ENCODE results near the gene MPHOSPH10. TPM values are rescaled to one million over a fixed set of nuclear protein-coding genes. Genes with fewer than 3 reads are reported as not detected.
"Not testable (repeated sequence)": the region's sequence is repeated elsewhere in the genome, so short reads cannot be mapped to it uniquely, and the experiment has no call there.

The MPHOSPH10 gene
- total RNA-seq, 4 donors from 2014 or later = 27.8 to 49.1 (median 32.8) TPM

DNA sequence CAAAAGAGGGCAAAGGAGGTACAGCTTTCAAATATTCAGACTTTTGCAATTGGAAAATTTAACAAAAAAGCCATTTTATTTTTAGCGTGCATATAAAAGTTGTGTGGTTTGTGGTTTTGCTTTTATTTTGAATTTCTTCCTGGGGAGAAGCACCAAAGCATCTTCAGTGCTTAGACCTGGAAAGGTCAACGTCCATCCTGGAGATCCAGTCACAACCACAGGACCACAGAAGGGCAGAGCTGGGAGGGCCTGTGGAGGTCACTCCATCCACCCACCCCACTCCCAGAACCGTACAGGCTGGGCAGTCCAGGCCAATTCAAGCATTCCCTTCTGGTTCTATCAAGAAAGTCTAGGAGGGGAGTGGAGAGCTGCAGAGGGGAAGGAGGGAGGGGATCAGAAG lies 43.8 kb downstream of the MPHOSPH10 start:
- Histone ChIP-seq H3K36me3 (no peaks in the 10 kb centered on the region), H3K9me3 (no peaks in the 10 kb centered on the region), H3K27ac (no peak overlapping the region), H3K27me3 (no peaks in the 10 kb centered on the region), H3K4me3 (no peak overlapping the region), H3K4me1 (no peaks in the 10 kb centered on the region)
- DNase-seq (no peak), ATAC-seq (no peak)
- in situ Hi-C loops (cut with MboI; ENCODE audit: low sequenced_read_pairs in 4 of 4) = no loop called here
- intact Hi-C loops (cut with DNase I; ENCODE audit: low total_unique reads) = no loop called here
- TF ChIP-seq, protein P1, sequence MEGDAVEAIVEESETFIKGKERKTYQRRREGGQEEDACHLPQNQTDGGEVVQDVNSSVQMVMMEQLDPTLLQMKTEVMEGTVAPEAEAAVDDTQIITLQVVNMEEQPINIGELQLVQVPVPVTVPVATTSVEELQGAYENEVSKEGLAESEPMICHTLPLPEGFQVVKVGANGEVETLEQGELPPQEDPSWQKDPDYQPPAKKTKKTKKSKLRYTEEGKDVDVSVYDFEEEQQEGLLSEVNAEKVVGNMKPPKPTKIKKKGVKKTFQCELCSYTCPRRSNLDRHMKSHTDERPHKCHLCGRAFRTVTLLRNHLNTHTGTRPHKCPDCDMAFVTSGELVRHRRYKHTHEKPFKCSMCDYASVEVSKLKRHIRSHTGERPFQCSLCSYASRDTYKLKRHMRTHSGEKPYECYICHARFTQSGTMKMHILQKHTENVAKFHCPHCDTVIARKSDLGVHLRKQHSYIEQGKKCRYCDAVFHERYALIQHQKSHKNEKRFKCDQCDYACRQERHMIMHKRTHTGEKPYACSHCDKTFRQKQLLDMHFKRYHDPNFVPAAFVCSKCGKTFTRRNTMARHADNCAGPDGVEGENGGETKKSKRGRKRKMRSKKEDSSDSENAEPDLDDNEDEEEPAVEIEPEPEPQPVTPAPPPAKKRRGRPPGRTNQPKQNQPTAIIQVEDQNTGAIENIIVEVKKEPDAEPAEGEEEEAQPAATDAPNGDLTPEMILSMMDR (IDR thresholded peaks at IDR 0.05 in 4 of 5, conservative IDR thresholded peaks at IDR 0.05 in 1 of 5) = no peak
- no peak for TF ChIP-seq POLR2A (IDR thresholded peaks at IDR 0.05)

DNA sequence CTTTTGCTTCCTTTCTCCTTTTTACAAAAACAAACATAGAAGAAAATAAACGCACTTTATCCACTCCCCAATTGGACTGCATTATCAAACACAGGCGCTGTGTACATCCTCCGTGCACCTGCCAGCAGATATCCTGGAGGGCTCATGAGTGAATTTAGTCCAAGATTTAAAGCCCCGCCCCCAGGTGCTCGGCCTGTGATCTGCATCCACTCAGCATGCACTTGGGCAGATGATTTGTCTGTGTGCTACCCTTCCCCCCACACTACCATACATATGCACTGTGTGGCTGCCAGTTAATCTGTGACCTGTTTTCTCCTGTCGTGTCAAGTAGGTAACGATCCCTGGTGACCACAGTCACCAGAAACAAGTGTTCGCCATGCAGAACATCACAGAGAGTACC lies 48.4 kb downstream of the MPHOSPH10 start:
- H3K4me3 ChIP-seq; in situ Hi-C loops (cut with MboI; ENCODE audit: low sequenced_read_pairs in 4 of 4); H3K27me3 ChIP-seq; intact Hi-C loops (cut with DNase I; ENCODE audit: low total_unique reads); ATAC-seq; H3K9me3 ChIP-seq; DNase-seq; H3K36me3 ChIP-seq; H3K4me1 ChIP-seq; H3K27ac ChIP-seq: not testable (repeated sequence)

DNA sequence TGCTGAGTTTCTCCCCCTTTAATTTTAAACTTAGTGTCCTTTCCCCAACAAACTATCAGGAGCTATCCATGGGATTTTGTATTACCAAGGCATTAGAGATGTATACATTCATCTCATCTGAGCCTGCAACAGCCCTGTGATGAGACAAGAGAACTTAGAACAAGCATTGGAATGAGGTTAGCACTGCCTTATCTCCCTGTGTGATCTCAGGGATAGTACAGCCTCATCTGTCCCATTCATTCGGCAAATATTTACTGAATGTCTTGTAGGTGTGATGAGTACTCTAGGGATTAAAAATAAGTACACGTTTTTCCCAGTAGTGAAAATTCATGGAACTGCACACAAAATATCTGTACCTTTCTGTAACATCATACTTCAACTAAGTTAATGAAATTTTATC lies 50.9 kb downstream of the MPHOSPH10 start:
- Histone ChIP-seq H3K4me3 (no peak overlapping the region), H3K36me3 (no peaks in the 10 kb centered on the region), H3K27me3 (no peaks in the 10 kb centered on the region), H3K27ac (no peak overlapping the region), H3K9me3 (no peaks in the 10 kb centered on the region), H3K4me1 (no peaks in the 10 kb centered on the region)
- ATAC-seq = no peak
- intact Hi-C loops (cut with DNase I; ENCODE audit: low total_unique reads) = no loop called here
- DNase-seq = no peak
- in situ Hi-C loops (cut with MboI; ENCODE audit: low sequenced_read_pairs in 4 of 4) = no loop called here
- no peak for TF ChIP-seq POLR2A (IDR thresholded peaks at IDR 0.05)
- TF ChIP-seq, protein P1 (IDR thresholded peaks at IDR 0.05 in 4 of 5, conservative IDR thresholded peaks at IDR 0.05 in 1 of 5) = no peak

DNA sequence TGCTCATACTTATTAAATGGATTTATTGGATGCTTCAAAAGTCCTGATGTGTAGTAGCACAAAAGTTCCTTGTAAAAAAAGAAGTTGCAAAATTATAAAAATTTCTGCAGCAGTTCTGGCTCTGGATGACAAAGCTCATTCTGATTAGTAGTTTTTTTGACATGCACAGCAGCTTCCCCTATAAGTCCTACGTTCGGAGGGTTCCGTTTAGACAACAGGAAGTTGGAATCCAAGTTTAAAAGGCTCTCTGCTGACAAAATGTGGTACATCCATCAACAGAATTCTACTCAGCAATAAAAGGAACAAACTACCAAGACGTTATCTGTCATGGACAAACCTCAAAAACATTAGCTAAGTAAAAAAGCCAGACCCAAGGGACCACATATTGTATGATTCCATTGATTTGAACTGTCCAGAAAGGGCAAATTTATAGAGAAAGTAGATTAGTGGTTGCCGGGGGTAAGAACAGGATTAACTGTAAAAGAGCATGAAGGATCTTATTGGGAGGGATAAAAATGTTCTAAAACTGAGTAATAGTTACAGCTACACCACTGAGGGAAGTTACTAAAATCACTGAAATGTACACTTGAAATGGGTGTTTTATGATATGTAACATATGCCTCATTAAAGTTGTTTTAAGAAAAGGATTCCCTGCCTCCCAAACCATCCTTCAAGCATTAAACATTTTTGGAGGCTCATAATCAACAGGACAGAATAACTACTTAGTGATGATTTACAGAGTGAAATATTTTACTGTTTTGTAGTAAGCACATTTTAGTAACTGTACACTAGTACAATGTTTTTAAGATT lies 53.1 kb downstream of the MPHOSPH10 start:
- intact Hi-C loops (cut with DNase I; ENCODE audit: low total_unique reads); in situ Hi-C loops (cut with MboI; ENCODE audit: low sequenced_read_pairs in 4 of 4); ATAC-seq: not testable (repeated sequence)

DNA sequence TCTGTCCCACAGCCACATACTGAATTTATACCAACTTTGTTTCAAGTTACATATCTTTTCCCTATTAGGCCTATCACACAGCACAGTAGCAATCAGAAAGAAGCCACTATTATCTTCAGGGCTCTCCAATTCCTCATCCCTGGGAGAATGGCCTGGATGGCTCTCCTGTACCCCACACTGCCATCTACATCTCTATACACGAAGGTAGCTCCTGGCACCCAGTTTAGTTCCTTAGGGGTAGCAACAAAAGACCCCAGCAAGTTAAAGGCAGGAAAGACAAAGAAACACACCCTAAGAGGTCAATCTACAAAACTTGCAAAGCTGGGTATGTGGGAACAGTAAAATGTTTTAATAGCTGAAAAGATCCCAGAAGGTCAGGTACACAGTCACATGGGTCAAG lies 56.5 kb downstream of the MPHOSPH10 start:
- intact Hi-C loops (cut with DNase I; ENCODE audit: low total_unique reads) (no loop called here), in situ Hi-C loops (cut with MboI; ENCODE audit: low sequenced_read_pairs in 4 of 4) (no loop called here)
- H3K4me3 ChIP-seq = no peak overlapping the region
- peaks cover 6 to 9% of the 10 kb centered on the region in 2 donors for H3K4me1 ChIP-seq
- ATAC-seq (no peak), DNase-seq (no peak)
- no peaks in the 10 kb centered on the region for H3K27me3 ChIP-seq
- no peaks in the 10 kb centered on the region for H3K9me3 ChIP-seq
- no peak overlapping the region for H3K27ac ChIP-seq
- no peaks in the 10 kb centered on the region for H3K36me3 ChIP-seq
- no peak for TF ChIP-seq POLR2A (IDR thresholded peaks at IDR 0.05)
- TF ChIP-seq, protein P1 (IDR thresholded peaks at IDR 0.05 in 4 of 5, conservative IDR thresholded peaks at IDR 0.05 in 1 of 5) = no peak

More for the DNA sequence above, 53.1 kb downstream of the MPHOSPH10 start:
- H3K27me3 ChIP-seq, H3K4me1 ChIP-seq, H3K9me3 ChIP-seq, H3K4me3 ChIP-seq, H3K36me3 ChIP-seq, H3K27ac ChIP-seq, DNase-seq: not testable (repeated sequence)
